SIG-M5 treated with dmso at 0.1 percent for 504 hours (cell line): Measurements from ENCODE around the gene HCFC2.
A peak's percentile ranks its signal among the peaks of the same experiment; 100 is the strongest.
"Not testable (repeated sequence)": the region's sequence is repeated elsewhere in the genome, so short reads cannot be mapped to it uniquely, and the experiment has no call there.

Source experiments
- DNase-seq: peaks from one replicate; lab custom pipeline; 2025; ENCODE audit not compliant: unreplicated experiment; lab: John Stamatoyannopoulos, UW

HCFC2 gene

DNA sequence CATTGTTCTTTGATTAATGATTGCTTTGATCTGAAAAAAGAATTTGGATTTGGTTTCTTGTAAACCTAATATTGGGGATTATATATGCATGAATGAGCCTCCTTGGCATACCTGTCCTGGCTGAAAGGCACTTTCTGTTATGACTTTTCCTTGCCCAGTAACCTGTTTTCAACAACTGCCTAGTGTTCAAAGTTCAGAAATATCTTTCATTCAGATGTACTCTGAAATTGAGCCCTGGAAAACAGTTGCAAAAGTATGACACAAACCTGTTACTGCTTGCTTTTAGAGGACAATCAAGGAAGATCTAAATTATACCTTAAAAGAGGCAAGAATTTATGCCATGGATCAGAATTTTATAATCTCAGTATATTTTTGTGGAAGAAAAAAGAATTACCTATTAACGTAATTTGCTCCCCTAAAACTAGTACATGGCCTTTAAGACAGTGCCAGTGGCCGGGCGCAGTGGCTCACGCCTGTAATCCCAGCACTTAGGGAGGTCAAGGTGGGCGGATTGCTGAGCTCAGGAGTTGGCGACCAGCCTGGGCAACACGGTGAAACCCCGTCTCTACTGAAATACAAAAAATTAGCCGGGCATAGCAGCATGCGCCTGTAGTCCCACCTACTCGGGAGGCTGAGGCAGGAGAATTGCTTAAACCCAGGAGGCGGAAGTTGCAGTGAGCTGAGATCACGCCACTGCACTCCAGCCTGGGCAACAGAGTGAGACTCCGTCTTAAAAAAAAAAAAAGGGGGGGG lies 50.7 kb downstream of the HCFC2 start:
- DNase-seq = not testable (repeated sequence)

DNA sequence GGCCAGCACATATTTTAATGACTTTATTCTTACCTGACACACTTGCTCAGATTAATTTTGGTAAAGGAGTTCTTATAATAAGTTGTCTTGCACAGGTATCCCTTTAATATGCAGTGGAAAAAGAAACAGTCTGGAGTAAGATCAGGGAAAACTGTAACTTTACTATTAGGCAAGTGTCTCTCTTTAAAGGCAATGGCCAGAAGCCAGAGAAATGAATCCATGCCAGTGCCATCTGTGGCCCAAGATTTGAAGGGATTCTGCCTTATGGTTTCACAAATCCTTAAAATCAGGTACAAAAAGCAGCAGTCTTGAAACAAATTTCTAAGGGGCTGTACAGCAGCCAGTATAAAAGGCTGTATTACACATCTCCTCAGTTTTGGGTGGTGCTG lies 51.2 kb downstream of the HCFC2 start:
- DNase-seq = no peak

DNA sequence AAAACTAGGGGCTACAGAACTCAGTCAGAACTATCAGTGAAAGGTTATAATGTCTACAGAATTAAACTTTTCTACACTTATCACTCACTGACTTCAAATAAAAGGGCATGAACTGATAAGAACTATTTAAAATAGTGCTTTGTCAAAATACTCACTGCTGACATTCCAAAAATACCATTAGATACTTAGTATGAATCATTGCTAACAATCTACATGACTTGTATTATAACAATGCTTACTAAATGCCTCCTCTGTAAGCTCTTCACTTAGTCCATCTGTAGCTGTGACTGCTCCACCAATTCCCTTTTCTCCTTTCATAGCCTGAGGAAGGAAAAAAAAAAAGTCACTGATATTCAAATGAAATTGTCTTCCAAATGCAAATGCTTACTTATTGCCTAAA lies 56.7 kb downstream of the HCFC2 start:
- DNase-seq = no peak

DNA sequence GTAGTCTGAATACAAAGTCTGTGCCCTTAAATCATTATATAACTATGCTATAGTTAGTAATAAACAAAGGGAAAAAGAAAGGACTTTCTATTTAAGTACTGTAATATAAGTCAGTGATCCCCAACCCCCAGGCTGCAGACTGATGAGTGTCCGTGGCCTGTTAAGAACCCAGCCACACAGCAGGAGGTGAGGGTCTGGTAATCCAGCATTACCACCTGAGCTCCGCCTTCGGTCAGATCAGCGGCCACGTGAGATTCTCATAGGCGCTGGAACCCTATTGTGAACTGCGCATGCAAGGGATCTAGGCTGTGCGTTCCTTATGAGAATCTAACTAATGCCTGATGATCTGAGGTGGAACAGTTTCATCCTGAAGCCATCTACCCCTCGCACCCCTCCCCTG lies 58.0 kb downstream of the HCFC2 start:
- DNase-seq = no peak

DNA sequence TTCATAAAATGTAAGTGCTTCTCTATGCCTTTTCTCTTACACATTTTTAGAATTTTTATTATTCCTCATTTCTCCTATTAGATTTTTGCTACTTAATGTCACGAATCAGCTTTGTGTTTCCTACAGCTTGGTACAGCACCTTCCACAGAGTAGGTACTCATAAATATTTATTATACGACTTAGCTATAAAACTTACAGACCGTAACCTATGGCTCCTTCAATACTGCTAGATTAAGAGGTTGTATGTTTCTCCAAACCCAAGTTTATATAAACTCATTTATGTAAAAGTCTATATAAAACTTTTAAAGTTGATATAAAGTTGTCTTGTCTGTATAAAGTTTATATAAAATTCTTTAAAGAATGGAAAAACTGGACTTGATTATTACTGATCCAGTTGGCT lies 62.2 kb downstream of the HCFC2 start:
- DNase-seq = no peak

DNA sequence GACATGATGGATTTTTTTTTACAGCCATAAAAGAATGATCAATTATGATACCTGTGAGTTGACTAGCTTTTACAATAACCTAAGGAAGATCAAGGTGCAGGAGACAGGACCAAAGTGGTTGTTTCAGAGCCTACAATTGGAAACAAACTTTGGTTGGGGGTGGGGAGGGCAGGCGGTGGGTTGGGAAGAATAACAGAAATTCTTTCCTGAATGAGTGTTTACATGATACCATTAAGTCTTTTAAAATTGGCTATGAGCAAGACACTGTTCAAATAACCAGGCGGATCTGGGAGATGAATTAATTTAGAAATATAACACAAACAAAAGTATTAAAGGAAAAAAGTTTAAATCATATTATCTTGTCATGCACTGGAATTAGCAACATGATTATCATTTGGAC lies 66.4 kb downstream of the HCFC2 start:
- no peak for DNase-seq

DNA sequence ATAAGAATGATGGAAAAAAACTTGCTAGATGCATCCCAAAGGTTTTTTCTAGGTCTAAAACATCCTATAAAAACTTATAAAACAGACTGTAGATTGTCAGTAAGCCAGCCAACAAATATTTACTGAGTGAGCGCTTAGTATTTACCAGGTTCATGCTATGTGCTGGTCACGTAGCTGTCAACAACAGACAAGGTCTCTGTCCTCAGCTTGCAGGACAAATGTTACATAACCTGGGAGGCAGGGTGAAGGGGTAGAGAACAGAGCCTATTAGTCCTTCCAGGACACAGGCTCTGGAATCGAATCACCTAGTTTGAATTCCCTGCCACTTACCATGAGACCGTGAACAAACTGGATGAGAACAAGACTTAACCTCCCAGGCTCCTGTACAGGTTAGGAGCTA lies 67.3 kb downstream of the HCFC2 start:
- no peak for DNase-seq

DNA sequence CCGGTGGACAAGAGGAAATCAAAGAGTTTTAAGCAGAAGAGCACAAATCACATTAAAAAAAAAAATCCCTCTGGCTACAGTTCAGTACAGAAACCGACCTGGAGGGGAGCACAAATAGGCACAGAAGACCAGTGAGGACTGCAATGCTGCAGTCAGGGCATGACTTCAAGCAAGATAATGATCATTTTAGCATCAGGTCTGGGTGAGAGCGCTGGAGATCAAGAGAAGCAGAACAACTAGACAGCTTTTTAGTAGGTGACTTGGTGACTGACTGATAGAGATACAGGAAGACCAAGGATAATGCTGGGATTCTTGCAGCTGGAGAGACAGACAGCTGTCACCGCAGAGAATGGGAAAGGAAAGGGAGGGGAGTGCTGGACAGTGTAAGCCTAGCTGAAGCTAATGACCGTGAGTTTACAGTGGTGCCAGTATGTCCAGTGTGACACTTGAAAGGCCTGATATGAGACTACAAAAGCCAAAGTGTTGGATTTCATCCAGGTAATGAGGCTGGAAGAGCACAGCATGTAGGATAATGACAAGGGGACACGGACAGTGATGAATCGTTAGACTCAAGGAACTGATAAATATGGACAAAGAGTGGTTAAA lies 68.1 kb downstream of the HCFC2 start:
- DNase-seq = no peak

DNA sequence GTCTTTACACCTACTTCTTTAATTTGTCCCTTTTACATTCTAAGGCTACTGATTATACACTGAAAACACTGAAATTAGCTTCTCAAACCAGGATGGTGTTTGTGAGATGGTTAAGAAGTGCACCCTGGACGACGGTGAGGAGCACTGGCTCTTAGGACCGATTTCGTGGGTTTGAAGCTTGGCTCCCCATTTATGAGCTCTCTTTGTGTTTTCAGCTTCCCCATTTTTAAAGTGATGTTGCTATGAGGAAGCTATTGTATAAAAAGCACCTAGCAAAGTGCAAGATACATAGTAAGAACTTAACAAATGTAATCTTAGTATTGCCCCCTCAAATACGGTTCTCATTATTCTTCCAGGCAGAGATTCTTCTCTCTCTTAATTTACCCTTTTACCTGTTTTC lies 69.0 kb downstream of the HCFC2 start:
- no peak for DNase-seq

DNA sequence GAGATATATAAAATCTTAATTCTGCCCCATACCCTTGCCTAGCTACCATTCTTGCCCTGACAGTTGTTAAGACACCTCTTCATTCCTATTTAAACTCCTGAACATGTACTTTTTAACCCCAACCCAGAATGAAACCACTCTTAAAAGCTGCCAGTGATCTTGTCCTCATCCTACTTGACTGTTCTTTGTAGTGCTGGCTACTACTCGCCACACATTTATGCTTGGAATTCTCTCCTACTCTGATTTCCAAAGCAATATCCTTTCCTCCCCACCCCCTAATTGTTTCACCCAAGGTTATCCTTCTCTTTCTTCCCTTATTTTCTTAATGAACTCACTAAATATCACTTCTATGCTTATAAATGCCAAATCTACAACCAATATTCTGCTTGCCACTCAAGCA lies 69.5 kb downstream of the HCFC2 start:
- DNase-seq = no peak

DNA sequence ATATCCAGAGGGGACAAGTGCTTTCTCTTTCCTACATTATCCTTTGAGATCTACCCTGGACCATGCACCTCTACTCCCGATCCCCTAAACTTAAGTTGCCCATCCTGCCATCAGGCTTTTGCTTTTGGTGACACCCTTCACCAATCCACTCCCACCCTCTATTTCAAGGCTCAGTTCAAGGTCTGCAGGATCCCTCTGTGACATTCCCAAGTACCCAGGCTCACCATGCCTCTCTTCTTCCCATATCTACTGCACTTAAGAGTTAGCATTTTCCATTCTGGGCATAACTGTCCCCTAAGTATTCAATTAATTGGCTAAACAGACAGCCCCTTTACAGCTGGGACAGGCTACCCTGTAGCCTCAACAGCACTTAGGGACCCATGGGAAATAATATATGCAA lies 70.6 kb downstream of the HCFC2 start:
- DNase-seq = no peak

DNA sequence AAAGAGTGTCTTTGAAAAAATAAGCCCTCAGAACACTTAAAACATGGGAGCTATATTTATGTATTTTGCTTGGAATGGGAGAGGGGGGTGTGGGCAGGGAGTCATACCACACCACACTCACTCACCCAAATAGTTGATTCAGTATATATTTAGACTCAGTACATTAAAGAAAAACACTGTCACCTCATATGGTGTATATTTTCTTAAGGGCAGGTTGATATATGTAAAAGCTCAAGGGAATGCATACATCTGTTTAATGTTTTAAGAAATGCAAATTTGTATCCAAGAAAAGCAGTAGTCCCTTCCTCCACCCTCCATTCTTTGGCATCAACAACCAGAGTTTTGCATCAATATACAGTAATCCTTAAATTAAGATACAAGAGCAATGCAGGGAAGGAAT lies 72.2 kb downstream of the HCFC2 start:
- DNase-seq = no peak

DNA sequence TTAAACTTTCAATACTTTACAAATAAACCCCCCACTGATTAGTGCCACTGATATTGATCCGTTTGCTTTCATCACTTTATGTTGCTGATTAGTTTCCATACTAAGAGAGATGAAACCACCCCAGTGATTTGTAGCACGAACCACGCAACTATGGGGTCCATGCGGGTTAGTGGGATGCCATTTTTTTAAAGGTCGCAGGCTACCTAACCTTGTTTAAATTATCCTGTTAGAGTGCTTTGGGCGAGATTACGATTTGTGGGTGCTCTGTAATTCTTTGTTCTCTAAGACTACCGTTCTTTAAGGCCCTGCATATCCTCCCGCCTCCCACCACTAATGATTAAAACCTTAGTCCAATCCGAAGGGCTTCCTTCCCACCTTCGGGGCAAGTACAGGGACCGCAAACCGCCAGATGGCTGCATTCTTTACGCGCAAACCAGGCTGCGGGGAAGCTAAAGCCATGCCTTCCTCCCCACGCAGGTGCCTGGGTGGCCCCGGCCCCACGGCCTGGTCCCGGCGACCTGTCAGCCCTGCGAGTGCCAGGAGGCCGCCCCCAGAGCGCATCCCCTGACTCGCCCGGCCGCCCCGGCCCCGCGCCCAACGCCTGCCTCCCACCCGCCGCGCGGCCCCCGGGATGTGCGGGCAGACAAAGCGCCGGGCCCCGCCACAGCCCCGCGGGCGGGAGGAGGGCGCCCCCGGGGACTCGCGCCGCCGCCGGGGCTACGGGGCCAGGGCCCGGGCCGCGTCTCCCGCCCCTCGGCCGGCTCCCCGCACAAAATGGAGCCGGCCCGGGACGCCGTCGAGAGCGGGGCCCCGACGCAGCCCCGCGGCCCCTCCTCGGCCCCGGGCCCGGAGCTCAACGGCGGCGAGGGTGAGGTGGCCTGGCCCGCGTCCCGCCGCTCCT lies 72.9 kb downstream of the HCFC2 start:
- DNase-seq = peak; percentile 39

DNA sequence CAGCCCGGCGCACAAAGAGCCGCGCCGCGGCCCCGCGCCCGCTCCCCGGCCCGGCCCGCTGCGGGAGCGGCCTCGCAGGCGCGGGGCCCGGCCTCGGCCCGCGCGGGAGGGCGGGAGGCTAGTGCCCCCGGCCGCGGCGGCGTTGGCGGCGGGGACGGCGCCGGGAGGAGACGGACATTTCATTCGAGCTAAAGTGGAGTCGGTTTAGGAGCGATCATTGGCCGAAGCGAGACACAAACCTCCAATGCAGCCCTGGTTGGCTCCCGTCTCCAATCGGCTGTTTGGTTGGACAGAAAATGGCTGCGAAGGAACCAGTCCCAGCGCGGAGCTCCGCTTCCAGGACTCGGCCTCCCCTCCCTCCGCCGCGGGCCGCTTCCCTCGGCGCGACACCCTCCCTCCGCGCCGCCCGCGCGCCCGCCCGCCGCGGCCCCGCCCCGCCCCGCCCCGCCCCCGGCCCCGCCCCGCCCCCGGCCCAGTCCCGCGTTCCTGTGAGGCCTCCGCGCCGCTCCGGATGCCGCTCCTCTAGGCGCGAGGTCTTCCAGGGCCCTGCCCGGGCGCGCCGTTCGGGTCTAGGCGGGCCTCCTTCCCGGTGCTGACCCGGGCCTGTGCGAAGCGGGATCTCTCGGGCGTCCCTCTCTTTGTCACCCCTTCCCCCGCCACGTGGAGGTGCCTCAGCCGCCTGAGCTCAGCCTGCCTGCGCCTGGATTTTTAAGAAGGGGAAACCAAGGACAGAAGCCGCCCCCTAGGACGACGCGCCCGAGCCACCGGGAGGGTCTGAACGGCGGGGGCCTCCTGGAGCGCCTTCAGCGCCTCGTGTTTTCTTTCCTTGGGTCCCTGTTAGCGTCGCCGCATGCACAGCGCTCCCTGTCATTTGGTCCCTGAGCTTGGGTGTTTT lies 73.8 kb downstream of the HCFC2 start, which contains the start of gene NFYB:
TSS of gene NFYB (minus strand) at position 309 of the 895 bp plus-strand sequence. CDS start 2,757 bp downstream, outside the sequence.
- peak; percentile 98 for DNase-seq

DNA sequence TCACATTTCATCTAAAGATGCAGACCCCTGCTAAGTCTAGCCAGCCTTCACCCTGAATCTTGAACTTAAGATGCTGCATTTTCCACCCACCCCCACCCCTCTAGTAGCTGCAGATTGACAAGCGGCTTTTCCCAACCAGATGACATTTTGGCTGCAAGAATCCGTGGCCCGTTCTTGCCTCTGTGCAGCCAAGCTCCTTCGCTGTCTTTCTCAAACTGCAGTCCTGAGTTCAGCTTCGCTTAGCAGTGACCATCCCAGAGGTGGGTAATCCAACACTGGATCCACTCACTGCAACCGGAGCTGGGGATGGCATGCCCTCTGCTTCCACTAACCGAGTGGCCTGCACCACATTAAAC lies 74.4 kb downstream of the HCFC2 start:
- DNase-seq = no peak

DNA sequence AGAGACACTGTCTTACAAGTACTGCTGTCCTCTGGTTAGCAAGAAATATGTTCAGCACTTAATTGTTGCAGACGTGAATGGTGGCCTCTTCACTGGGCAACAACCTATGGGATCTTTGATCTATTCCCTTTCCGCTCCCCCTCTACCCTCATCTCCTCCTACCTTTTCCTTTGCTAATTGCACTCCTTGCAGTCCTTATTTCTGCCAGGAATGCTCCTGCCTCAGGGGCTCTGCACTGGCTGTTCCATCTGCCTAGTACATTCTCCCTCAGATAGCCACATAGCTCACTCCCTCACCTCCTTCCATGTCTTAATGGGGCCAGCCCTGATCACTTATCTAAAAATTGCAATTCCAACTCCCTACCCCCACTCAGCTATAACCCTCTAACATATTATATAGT lies 78.2 kb downstream of the HCFC2 start:
- no peak for DNase-seq

DNA sequence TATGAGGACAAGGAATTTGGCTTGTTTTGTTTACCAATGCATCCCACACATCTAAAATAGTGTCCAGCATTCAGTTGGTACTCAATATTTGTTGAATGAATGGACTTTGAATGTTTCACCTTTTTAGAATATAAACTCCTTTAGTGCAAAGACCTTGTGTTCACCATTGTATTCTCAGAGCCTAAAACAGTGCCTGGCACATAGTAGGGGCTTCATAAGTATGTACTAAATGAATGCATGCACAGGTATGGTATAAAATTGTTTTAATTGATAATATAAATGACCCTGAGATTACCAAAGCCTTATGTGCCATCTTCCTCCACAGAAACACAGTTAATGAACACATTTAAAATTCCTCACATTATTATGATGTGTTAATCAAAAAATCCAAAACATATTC lies 78.7 kb downstream of the HCFC2 start:
- DNase-seq = no peak

DNA sequence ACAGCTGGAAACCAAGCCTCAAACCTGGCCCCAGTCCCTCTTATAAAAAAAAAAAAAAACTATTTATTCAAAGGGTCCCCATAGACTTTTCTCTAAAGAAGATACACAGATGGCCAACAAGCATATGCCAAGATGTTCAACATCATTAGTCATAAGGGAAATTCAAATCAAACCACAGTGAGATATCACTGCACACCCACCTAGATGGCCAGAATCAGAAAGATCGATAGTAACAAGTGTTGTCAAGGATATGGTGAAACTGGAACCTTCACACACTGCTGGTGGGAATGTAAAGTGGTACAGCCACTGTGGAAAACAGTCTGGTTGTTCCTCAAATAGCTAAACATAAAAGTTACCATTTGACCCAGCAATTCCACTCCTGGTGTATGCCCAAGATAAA lies 79.6 kb downstream of the HCFC2 start:
- DNase-seq = no peak

DNA sequence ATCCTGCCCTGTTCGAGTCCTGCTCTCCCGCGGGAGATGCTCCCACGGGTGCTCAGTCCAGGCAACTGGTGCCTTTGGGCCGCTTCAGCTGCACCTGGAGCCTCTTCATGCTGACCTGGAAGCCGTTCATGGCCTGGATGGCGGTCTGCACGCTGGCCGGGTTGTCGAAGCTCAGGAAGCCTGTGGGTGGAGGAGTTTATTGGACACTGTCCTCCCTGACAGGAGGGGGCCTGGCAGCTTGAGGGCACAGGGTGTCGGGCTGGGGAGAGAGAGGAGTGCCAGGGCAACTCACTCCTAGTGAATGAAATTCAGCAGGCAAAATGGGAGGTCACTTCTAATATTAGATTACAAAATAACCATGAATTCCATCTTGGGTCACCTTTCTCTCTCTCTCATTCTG lies 83.0 kb downstream of the HCFC2 start:
- no peak for DNase-seq

DNA sequence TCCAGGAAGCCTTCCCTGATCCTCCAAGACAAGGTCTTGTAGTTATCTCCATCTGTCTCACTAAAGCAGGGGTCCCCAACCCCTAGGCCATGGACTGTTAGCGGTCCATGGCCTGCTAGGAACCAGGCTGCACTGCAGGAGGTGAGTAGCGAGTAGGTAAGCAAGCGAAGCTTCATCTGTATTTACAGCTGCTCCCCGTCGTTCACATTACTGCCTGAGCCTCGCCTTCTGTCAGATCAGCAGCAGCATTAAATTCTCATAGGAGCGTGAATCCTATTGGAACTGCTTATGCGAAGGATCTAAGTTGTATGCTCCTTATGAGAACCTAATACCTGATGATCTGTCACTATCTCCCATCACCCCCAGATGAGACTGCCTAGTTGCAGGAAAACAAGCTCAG lies 86.1 kb downstream of the HCFC2 start:
- DNase-seq = no peak

DNA sequence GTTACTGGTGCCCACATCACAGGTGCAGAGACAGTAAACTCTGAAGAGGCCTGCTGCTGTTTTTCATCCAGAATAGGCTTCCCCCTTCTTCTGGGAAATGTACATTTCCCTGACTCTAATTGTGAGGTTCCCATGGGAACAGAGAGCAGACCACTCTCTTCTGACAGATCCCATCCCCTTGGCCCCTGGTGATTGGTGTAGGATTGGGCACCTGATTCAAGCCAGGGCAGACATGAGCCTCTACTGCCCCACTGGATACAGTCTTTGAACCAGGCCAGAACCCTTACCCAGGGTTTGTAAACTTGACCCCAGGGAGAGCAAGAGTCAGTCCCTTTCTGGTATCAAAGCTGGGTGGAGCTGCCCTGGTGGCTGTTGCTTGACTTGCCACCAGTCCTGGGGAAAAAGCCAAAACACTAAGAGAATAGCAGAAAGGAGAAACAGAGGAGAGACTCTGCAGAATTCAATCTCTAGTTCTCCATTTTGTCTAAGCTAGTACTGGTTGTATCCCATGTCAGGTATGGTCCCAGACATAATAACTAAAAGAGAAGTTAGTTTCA lies 88.4 kb downstream of the HCFC2 start:
- no peak for DNase-seq
